RPMI7951 (cell line): ENCODE data around the gene DYNC1I1. TPM values are rescaled to one million over a fixed set of nuclear protein-coding genes. Genes with fewer than 3 reads are reported as not detected.

Source experiments
- DNase-seq: peaks from one replicate; pipeline ENCODE4 v3.0.0-alpha.2; 2012; ENCODE audit warnings: low read depth
- total RNA-seq: library from RNA; depleted of rRNA; stranded (reverse); fragments of >200 nt; shearing (Covaris generic); gene quantifications from 2 replicates; pipeline ENCODE4 v1.2.3, GENCODE V29; 2014; rRNA removed

DYNC1I1 gene
- total RNA-seq: 2.0 and 2.5 TPM in 2 replicates

DNA sequence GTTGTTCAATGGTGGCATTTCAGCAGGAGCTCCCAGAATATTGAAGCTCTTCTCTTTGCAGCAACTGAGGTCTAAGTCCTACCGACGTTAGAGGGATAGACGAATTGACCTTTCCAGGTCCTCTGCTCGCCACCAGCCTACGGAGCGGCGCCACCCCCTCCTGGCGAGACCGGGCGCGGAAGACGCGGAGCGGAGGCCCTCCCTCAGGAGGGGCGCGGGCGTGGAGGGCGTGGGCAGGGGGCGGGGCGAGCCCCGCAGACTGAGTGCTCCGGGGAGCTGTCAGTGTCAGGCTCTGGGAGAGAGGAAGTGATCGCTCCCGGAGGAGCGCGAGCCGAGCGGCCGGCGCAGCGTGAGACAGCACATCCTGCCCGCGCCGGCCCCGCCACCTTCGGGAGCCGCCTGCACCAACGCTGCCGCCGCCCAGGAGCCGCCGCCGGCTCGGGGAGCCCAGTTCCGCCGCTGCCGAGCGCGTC lies at the start of gene DYNC1I1:
TSS of gene DYNC1I1 (plus strand) at position 257 of the 473 bp plus-strand sequence. CDS start 32,176 bp downstream, outside the sequence.
- DNase-seq: peak; percentile 83

DNA sequence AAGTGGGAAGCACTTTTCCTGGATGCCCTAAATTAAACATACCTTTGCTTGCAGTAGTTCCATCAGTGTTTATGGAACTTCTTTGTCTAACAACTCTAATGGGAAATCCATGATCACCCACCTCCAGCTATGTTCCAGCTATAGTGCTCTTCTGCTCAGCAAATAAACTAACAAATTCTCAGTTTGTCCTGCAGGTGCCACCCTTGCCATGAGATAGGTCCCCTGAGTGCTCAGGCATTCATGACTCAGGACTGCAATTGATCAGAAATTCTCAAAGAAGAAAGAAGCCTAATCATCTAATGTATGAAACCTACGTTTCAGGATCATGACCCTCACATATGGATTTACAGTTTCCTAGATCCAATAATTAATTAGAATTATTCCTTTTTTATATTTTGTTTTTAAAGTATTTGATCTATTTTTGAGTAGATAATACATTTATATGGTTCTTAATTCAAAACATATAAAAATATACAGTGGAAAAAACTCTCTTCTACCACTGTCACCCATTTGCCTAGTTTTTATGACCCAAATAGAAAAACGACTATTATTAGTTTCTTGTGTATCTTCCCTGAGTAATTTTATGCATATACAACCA lies 48.7 kb upstream of the DYNC1I1 start:
- peak; percentile 50 for DNase-seq

DNA sequence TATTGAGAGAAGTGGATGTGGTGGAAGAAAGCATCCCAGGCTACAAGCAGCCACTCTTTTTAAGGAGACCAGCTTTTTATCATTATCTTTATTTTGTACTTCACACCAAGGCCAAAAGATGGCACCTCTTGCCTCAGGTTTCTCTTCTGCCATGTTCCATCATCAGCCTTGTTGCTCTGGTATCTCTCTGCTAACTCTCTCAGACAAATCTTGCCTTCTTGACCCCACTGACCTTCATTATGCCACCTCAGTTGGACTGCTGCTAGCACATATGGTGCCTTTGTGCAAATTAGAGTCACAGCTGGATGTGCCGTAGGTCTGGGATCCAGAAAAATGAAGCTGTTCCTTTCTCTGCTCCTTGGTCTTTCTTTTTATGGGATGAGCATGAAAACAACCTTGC lies 47.1 kb upstream of the DYNC1I1 start:
- DNase-seq: peak; percentile 9

DNA sequence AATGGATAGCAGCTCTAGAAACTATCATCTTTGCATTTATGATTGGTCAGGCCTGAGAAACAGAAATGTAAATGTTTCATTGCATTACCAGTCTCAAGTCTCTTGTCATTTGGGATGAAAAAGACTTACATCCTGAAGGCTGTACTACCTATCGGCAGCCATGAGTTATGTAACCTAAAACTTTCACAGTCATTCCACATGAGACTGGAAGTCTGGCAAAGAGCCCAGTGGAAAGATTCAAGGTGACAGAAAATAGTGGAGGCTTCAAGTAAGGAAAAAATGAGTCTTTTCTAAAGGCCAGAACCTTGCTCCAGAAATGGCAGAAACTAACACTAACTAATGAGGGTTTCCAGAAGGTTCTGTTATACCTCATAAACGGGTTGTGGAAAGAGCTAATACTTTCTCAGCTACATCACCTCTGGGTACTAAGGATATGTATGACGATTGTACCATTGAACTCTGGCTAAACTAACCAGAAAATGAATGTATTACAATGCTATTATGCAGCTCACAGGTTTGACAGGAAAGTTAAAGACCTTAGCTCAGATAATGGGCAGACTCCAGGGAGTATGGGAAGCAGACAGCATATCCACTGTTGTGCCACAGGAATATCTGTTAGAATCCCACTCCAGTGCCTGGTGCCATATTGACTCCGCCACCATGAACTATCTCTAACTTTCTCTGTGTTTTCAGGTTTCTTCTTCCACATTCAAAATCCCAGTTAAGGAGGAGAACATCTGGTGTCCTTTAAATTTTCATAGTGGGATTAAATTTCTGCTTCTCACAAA lies 41.7 kb upstream of the DYNC1I1 start:
- DNase-seq: no peak

DNA sequence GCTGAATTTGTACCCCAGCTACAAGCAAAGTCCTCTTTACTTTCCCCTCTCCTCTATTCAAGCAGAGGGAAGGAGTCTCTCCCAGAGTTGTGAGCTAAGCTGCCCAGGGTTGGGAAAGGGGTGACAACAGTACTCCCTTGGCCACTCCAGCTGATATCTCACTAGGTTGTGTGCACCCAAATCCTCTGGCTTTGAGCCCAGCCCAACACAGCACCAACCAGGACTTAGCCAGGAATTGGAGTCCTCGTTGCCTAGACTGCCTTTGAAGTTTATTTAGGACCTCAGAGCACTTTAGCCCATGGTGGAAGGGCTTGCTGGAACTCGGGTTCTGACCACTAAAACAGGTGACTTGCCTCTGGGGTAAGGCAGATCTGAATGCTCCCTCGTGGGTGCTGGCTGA lies 35.7 kb upstream of the DYNC1I1 start:
- DNase-seq: no peak

DNA sequence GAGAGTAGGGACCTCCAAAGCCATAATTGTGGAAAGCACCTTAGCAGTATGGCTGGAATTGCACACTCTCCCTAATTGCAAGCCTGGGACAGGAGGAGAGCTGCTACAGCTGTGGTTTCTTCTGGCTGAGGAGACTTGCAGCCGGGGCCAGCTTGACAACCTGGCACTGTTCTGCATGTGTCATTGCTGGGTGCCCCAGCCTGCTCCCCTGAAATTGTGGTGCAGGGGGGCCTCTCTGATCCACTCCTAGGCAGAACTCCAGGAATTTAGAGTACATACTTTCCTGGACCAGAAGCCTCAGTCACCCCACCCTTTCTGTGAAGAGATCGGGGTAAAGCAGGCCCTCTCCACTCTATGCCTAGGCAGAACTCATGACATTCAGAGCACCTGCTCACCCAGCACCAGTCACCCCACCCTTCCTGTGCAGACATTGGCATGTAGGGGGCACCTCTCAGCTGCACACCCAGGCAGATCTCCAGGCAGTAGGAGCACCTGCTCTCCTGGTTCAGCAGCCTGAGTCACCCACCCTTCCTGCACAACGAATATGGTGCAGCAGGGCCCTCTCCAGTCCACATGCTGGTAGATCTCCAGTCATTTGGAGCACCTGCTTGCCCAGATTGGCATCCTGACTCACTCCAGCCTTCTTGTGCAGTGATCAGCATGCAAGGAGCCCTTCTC lies 34.4 kb upstream of the DYNC1I1 start:
- no peak for DNase-seq

DNA sequence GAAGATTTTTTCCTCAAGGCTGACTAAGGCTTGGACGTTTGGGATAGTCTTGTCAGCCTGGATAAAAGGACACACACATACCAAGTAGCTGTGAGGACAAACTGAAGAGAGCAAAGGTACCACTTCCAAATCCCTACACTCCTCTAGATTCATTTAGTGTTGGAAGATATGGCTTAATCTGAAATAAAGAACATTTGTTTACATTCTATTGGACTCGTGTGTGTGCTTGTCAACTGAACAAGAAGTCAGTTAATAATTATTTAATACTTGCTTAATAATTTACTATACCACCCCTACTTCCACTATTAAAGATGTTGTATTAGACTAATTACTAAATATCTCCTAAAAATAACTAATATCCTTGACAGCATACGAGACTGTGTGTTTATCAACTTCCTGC lies 23.3 kb upstream of the DYNC1I1 start:
- DNase-seq: no peak

DNA sequence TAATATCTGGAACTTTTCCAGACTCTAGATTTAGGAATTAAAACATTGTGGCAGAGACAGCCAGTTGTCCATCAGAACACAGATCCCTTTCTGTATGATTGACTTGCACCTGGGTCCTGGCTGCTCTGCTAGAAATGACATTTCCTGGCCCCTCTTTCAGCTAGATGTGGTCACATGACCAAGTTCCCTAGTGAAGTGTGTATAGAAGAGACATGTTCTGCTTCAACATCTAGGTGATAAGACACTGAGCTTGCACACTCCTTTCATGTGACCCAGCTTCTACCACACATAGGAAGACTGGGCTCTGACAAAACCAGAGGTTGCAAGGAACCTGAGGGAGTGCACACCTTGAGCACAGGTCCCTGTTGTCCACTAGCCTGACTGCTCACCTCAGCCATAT lies 22.8 kb upstream of the DYNC1I1 start:
- no peak for DNase-seq

DNA sequence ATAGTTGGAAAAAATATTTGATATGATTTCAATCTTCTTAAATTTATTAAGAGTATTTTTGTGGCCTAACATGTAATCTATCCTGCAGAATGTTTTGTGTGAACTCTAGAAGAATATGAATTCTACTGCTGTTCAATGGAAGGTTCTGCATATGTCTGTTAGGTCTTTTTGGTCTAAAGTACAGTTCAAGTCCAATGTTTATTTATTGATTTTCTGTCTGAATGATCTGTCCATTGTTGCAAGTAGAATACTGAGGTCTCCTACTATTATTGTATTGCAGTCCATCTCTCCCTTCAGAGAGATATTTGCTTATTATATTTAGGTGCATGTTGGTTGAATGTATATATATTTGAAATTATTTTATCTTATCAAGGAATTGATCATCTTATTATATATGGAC lies 18.9 kb upstream of the DYNC1I1 start:
- DNase-seq: no peak

DNA sequence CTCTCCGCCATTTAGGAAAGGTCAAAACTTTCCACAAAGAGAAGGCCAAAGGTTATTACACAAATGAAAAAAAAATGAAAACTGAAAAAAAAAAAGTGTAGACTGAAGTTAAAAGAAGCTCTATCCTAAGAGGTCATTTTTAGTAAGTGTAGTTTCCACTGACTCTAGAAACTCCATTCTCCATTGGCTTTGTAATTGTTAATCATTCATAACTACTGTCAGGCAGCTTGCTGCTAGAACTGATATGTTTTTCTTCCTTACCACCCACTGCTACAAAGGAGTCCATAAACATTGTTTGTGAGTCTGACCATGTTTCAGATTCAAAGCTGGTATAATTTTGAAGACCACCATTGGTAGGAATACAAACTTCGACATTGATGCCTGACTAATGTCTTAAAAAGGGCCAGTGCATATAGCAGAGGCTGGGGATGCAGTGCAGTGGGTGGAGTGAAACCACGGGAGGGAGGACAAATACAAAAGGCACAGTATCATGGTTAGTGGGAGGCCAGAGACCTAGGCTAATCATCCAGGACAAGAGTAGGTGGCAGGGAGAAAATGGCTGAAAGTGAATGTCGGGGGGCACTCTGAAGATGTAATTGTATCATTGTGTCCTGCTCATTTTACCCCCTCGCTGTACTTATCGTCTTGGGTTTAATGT lies 16.9 kb upstream of the DYNC1I1 start:
- DNase-seq: no peak

DNA sequence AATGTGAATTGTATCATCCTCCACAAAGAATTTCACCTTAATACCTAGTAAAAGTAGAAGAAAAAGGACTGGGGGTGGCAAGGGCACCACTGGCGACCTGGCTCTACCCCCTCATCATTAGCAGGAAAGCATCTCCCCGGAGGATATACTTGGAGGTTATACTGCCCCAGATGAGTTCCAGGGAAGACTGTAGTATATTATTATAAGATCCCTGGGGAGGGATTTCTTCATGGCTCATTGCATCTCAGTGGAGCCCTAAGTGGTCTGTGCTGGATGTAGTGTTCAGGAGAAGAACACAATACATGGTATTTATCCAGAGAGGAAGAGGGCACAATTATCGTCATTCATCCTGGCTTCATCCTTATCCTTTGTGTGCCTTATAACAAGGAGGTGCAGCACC lies 14.2 kb upstream of the DYNC1I1 start:
- DNase-seq: no peak

DNA sequence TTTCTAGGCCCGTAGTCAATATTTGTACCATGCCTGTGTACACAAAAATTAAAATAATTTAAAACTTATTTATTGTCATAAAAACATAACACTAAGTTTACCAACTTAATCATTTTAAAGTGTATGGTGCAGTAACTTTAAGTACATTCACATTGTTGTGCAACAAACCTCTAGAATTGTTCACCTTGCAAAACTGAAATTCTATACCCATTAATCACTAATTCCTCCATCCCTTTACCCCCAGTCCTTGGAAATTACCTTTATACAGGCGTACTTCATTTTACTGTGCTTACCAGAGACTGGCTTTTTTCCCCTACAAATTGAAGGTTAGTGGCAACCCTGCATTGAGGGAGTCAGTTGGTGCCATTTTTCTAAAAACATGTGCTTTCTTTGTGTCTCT lies 6.3 kb upstream of the DYNC1I1 start:
- no peak for DNase-seq

DNA sequence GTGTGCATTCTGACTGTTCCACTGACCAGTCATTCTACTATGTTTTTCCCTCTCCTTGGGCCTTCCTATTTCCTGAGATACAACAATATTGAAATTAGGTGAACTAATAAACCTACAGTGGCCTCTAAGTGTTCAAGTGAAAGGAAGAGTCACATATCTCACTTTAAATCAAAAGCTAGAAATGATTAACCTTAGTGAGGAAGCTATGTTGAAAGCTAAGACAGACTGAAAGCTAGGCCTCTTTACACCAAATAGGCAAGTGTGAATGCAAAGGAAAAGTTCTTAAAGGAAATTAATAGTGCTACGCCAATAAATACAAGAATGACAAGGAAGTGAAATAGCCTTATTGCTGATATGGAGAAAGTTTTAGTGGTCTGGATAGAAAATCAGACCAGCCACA lies 5.7 kb upstream of the DYNC1I1 start:
- DNase-seq: no peak

DNA sequence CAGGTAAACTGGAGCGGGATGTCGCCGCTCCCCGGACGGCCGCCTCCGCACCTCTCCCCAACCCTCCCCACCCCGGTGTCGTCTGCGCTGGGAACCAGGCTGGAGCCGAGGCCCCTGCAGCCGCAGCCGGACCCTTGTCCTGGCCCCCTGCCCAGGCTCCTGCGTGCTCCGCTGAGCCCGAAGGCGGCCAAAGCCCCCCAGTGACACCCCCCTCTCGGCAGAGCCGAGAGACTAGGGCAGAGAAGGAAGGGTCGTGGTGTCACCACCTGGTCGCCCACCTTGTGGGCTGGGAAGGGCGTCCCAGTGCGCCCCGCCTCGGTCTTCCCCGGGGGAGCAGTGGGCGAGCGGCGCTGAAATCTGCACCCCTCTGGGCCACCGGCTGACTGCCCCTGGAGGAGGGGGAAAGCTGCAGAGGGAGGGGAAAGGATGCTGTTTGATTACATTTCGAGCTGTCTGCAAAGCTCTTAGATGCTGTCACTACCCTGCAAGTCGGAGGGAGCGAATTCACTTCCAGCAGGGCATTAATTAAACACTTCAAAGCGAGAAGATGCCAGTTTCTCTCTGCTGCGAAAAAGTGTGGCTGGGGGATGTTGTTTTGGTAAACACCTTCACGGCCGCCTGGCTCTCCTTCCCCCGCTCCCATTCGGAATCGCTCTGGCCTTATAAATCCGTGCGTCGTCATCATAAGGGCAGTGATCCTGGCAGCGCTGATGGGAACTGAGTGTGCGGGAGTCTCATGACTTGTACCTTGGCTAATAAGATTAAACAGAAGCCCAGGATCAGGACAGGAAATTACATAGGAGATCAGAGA lies 622 bp downstream of the DYNC1I1 start:
- DNase-seq: no peak

DNA sequence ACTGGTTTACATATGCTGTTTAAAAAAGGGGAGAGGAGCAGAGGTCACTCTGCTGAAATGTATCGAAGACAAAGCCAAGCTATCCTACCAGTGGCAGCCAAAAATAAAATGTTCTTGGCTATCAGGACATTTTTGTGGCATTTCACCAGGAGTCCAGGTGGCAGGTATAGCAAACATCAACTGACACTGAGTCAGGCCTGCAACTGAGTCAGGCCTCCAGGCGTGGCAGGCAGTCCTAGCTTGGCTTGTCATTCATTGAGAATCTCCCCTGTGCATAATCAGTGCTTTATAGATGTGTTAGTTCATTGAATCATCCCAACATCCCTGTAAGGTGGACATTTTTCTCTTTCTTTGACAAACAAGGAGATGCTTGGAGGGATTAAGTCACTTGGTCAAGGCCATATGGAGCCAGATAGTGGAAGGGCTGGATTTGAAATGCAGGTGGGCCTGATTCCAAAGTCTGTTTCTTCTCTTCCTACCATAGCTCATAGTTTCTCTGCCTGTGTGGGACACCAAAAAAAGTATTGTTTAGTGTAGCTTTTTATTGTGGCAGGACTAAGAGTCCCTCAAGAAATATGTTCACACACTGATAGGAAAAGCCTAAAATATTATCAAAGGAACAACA lies 4.3 kb downstream of the DYNC1I1 start:
- no peak for DNase-seq

DNA sequence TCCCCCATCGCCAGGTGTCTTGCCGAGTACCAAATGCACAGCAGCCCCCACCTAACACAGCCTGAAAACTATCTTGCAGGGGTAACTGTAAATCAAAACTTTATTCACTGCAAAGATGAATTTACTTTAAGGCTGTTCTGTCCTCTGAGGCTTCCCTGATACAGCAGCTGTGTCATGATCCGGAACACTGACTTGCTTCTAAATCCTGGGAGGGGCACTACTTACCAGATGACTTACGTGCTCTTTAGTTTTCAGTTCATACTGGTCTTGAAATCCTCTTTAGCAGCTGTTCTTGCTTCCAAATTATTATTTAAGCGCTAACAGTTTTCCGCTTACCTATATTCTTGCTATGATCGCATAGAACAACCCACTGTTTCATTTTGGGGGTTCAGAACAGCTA lies 4.9 kb downstream of the DYNC1I1 start:
- no peak for DNase-seq

DNA sequence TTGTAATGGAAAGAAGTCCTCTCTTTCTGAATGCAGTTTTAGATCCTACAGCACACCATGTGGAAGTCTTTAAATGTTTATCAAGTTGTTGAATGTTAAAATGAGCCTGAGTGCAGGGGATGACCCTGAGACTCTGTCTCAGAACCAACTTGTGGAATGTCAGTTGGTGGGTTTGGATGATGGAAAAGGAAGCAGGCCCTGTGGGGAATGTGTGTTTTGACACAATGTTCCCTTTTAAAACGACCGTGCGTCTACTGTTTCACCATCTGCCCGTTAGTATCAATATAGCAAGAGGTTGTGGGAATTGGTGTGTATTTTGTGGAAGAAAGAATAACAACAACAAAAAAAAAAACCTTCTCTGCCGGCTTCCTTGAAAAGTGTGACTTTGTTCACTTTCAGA lies 8.3 kb downstream of the DYNC1I1 start:
- DNase-seq: peak; percentile 9

DNA sequence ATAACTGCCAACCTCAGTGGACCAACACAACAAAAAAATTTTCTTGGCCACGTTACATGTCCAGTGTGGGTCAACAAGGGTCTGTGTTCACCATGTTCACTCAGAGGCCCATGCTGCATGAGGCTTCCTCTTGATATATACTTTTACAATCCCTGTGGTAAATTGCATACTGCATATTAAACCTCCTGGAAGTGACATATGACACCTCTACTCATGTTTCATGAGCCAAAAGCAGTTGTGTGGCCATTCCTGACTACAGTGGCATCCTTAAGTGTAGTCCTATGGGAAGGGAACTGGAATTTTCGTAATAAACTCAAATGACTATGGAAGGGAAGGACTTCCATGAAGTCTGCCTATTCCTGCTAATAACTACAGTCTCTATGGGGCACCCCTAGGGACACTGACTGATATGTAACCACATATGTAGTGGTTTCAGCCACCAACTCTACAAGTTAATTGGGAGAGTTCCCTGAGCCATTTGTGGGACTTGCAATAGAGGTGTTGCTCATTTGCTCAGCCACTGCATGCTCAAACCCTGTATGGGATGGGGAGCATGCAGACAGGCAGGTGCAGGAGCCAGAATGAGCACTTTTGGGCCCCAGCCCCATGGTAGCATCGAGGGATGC lies 9.7 kb downstream of the DYNC1I1 start:
- DNase-seq: no peak

DNA sequence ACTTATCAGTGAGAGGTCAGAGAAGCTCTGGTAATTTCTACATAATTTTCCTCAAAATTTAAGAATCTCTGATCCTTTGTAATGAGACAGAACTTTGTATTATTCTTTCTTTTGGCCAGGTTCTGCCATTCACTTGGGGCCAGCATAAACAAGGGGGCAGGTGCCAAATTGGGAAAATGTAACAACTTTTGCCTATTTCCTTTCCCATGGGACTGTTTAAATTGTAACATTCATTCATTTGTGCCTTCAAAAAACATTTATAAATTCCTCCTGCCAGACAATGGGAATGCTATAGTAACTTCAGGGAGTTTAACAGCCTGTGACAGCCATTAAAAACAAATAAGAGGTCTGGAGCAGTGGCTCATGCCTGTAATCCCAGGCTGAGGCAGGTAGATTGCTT lies 12.4 kb downstream of the DYNC1I1 start:
- DNase-seq: no peak

DNA sequence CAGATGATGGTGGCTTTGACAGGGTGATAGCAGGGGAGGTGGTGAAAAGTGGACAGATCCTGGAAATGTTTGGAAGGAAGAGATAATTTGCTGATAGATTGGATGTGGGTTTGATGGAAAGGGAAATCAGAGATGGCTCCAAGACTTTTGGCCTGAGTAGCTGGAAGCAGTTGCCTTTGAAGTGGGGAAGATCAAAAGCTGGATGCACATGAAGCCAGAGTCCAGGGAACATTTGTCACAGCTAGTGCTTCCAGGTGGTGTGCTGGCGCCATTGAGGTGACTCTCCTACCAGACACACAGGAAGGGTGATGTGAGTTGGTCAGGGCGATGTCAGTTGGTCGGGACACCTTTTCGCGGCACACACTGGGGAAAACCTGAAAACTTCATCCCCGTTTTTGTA lies 15.9 kb downstream of the DYNC1I1 start:
- no peak for DNase-seq

DNA sequence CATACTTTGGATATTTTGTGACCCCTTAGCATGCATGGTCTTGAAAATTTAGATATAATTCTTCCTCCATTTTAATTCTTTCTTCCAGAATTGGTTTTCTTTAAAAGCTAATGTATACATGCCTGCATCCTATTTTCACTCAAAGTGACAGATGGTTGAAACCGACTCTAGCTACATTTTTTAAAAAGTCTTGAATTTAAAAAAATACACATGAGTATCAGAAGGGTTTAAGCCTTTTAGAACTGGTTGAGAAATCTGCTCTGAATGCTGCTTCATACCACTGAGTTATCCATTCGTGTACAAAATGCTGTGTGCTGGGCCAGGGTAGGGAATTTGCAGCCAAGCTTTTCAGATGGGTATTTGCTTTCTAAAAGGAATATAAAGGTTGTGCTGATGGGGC lies 16.5 kb downstream of the DYNC1I1 start:
- DNase-seq: no peak
